Mucosa of descending colon (tissue), 3 donors: ENCODE measurements around the gene PTPRM. TPM values are rescaled to one million over a fixed set of nuclear protein-coding genes. Genes with fewer than 3 reads are reported as not detected.

Experiments used
- ATAC-seq: fragments of 200-7000 bp; cut with Tn5 transposase; one replicate; pipeline ENCODE4 v1.9.1; 2020; ENCODE audit warnings: mild to moderate bottlenecking, moderate library complexity
- DNase-seq, 3 donors: peaks; one replicate each; pipeline ENCODE4 v3.0.0-alpha.2; 2020
- H3K36me3 ChIP-seq: fragments of 200-600 bp; one replicate; pipeline ENCODE4 v1.8.0; 2021; ENCODE audit warnings: low read depth, mild to moderate bottlenecking
- H3K4me1 ChIP-seq: fragments of 200-600 bp; one replicate; pipeline ENCODE4 v1.8.0; 2021; ENCODE audit warnings: low read depth, mild to moderate bottlenecking
- H3K4me3 ChIP-seq: fragments of 200-600 bp; one replicate; pipeline ENCODE4 v1.8.0; 2021; ENCODE audit warnings: mild to moderate bottlenecking
- H3K9me3 ChIP-seq: fragments of 200-600 bp; one replicate; pipeline ENCODE4 v1.8.0; 2021; ENCODE audit warnings: mild to moderate bottlenecking
- intact Hi-C, 2 donors: fragments of 100-400 bp; cut with DNase I in 1 of 2; cut with micrococcal nuclease in 1 of 2; formaldehyde crosslinking; loops; one replicate each; pipeline versions ENCODE4 v1.11.0 to v1.11.1; 2022; cut with DNase I, micrococcal nuclease
- total RNA-seq, 3 donors: library from RNA; stranded (reverse); fragmentation: NEBNext Ultra II Directional in 2 of 3; extraction: Animal tissue kit (Norgen Biotek cat#: 25700) in 2 of 3; gene quantifications; one replicate each; pipeline versions ENCODE4 v1.2.1 to v1.2.4, GENCODE V29; 2021 to 2023
- TF ChIP-seq, protein P1 (sequence below): fragments of 200-600 bp; IDR thresholded peaks from one replicate; pipeline ENCODE4 v1.8.0; 2022; ENCODE audit warnings: antibody characterized with exemption, mild to moderate bottlenecking
- donor health status: DM: no; HTN: no; CAD: no; lungs with moderate emphysema.
- donor health status: DM: no; HTN: no; CAD: no.
- donor health status: DM: no; HTN: yes; CAD: no.

The PTPRM gene
- total RNA-seq, 3 donors from 2014 or later = 15.3 to 41.1 (median 19.6) TPM

GRCh38 chr18:8045160-8045883 is 478.2 kb downstream of the PTPRM start:
- Histone ChIP-seq H3K36me3 (no peaks in the 10 kb centered on the region), H3K4me1 (no peaks in the 10 kb centered on the region), H3K4me3 (no peak overlapping the region), H3K9me3 (no peaks in the 10 kb centered on the region)
- TF ChIP-seq, protein P1, sequence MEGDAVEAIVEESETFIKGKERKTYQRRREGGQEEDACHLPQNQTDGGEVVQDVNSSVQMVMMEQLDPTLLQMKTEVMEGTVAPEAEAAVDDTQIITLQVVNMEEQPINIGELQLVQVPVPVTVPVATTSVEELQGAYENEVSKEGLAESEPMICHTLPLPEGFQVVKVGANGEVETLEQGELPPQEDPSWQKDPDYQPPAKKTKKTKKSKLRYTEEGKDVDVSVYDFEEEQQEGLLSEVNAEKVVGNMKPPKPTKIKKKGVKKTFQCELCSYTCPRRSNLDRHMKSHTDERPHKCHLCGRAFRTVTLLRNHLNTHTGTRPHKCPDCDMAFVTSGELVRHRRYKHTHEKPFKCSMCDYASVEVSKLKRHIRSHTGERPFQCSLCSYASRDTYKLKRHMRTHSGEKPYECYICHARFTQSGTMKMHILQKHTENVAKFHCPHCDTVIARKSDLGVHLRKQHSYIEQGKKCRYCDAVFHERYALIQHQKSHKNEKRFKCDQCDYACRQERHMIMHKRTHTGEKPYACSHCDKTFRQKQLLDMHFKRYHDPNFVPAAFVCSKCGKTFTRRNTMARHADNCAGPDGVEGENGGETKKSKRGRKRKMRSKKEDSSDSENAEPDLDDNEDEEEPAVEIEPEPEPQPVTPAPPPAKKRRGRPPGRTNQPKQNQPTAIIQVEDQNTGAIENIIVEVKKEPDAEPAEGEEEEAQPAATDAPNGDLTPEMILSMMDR = no peak
- intact Hi-C loops = no loop called here
- DNase-seq = no peak
- no peak for ATAC-seq

DNA sequence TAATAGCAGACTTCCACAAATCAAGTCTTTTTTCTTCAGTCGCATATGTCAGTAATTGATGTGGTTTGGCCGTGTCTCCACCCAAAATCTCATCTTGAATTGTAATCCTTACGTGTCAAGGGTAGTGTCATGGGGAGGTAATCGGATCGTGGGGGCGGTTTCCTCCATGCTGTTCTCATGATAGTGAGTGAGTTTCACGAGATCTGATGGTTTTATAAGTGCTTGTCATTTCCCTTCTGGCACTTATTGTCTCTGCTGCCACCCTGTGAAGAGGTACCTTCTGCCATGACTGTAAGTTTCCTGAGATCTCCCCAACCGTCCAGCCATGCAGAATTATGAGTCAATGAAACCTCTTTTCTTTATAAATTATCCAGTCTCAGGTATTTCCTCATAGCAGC is 478.8 kb downstream of the PTPRM start:
- H3K9me3 ChIP-seq = no peaks in the 10 kb centered on the region
- TF ChIP-seq, protein P1 = no peak
- no peak for ATAC-seq
- no peak for DNase-seq
- intact Hi-C loops = no loop called here
- H3K4me3 ChIP-seq = no peak overlapping the region
- H3K4me1 ChIP-seq = no peaks in the 10 kb centered on the region
- H3K36me3 ChIP-seq = no peaks in the 10 kb centered on the region

DNA sequence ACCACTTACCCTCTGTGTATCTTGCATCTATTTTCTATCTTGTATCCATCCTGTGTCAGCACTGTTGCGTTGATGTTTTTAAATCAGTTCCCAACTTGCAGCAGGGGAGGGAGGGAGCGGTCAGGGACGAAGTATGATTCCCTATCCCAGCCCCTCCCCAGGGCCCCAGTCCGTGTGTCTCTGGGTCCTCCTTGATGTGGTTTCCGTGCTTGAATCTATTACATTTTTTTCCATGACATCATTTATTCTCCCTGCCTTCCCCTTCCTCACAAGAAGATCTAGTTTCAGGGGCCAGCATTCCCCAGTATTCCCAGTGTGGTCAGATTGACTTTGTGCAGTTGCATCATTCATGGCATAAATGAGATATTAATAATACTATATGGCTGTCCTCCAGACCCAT is 479.3 kb downstream of the PTPRM start:
- H3K9me3 ChIP-seq = no peaks in the 10 kb centered on the region
- no peaks in the 10 kb centered on the region for H3K4me1 ChIP-seq
- TF ChIP-seq, protein P1 = no peak
- intact Hi-C loops = no loop called here
- ATAC-seq = no peak
- DNase-seq = no peak
- H3K36me3 ChIP-seq = no peaks in the 10 kb centered on the region
- no peak overlapping the region for H3K4me3 ChIP-seq

DNA sequence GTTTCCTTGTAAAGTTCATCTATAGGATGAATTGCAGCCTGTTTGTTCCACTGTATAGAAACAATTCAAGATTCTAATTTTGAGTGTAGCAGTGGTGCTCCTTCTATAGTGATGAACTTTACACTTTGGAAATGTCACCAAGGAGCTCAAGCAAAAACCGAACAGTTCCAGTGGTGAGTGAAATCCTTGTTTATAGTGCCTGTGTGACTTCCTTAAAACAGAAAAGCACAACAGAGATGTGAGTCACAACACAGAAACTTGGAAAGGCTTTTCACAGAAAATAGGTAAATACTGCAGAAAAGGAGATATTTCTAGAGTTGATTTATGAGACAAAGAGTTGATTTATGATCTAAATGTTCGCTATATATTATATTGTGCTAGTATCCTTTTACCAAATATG is 482.0 kb downstream of the PTPRM start:
- H3K4me3 ChIP-seq = no peak overlapping the region
- no peaks in the 10 kb centered on the region for H3K4me1 ChIP-seq
- intact Hi-C loops = no loop called here
- H3K36me3 ChIP-seq = no peaks in the 10 kb centered on the region
- DNase-seq (no peak), ATAC-seq (no peak)
- TF ChIP-seq, protein P1 = no peak
- H3K9me3 ChIP-seq = no peaks in the 10 kb centered on the region

GRCh38 chr18:8050616-8051329 is 483.7 kb downstream of the PTPRM start:
- ATAC-seq = no peak
- no peaks in the 10 kb centered on the region for H3K9me3 ChIP-seq
- intact Hi-C loops = no loop called here

More at GRCh38 chr18:8050616-8051329, 483.7 kb downstream of the PTPRM start:
- Histone ChIP-seq H3K36me3 (no peaks in the 10 kb centered on the region), H3K4me1 (no peaks in the 10 kb centered on the region), H3K4me3 (no peak overlapping the region)
- DNase-seq = no peak
- TF ChIP-seq, protein P1 = no peak
